Testis (tissue), 2 donors: Measurements from ENCODE around the gene FGF12.

Experiments
- CTCF ChIP-seq, 3 experiments: fragments of 450-650 bp in 2 of 3; fragments of 200-600 bp in 1 of 3; sonication (generic) in 1 of 3; IDR thresholded peaks; one replicate each; pipeline ENCODE4 v1.5.1; 2016 to 2019; ENCODE audit warnings: antibody characterized with exemption in 3 of 3, mild to moderate bottlenecking in 2 of 3, moderate library complexity in 1 of 3
- POLR2A ChIP-seq: fragments of 450-650 bp; IDR thresholded peaks from one replicate; pipeline ENCODE4 v1.6.1; 2017; ENCODE audit warnings: antibody characterized with exemption, mild to moderate bottlenecking, moderate library complexity

DNA sequence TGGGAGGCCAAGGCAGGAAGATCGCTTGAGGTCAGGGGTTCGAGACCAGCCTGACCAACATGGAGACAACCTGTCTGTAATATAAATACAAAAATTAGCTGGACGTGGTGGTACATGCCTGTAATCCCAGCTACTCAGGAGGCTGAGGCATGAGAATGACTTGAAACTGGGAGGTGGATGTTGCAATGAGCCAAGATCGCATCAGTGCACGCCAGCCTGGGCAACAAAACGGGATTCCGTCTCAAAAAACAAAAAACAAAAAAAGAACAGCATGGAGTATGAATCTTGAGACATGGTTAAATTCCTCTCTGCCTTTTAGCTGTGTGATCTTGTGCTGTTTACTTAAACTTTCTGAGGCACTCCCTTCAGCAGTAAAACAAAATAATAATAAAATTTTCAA lies 244.9 kb downstream of the FGF12 start:
- TF ChIP-seq CTCF (IDR thresholded peaks at IDR 0.05) (no peak), POLR2A (no peak)
